ENCODE results near the gene LGR5.

Gene LGR5

DNA sequence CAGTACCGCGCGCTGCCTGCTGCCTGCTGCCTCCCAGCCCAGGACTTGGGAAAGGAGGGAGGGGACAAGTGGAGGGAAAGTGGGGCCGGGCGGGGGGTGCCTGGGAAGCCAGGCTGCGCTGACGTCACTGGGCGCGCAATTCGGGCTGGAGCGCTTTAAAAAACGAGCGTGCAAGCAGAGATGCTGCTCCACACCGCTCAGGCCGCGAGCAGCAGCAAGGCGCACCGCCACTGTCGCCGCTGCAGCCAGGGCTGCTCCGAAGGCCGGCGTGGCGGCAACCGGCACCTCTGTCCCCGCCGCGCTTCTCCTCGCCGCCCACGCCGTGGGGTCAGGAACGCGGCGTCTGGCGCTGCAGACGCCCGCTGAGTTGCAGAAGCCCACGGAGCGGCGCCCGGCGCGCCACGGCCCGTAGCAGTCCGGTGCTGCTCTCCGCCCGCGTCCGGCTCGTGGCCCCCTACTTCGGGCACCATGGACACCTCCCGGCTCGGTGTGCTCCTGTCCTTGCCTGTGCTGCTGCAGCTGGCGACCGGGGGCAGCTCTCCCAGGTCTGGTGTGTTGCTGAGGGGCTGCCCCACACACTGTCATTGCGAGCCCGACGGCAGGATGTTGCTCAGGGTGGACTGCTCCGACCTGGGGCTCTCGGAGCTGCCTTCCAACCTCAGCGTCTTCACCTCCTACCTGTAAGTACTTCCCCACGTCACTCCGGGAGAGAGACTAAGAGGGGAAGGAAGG, at the start of gene LGR5:
TSS of gene LGR5 (plus strand) at position 186 of the 732 bp plus-strand sequence. CDS start at position 469, 283 bp downstream.
- DNase-seq (ENCODE audit: low read depth) = peak; percentile 36

- DNase-seq (ENCODE audit: low read depth) = peak; percentile 57
Observed at GRCh38 chr12:71392521-71393145, 47.0 kb upstream of the LGR5 start.

- DNase-seq (ENCODE audit: low read depth) = no peak
Observed at GRCh38 chr12:71393625-71394024, 46.0 kb upstream of the LGR5 start.

- peak; percentile 64 for DNase-seq (ENCODE audit: low read depth)
Observed at GRCh38 chr12:71397433-71397954, 42.1 kb upstream of the LGR5 start.

DNA sequence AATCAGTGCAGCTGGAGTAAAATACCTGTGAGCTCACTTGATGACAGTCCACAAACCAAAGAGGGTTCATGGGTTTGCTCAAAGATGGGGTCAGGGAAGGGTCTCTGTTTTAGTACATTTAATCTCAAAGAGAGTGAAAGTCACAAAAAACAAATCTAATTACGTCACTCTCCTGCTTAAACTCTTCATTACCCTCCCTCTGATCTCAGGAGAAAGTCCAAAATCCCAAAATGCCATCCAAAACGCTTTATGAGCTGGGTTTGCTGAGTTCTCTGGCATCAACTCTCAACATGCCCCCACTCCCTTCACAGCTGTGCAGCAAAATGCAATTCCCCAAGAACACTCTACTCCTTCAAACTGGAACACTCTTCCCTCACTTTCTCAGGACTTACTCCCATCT, 40.4 kb upstream of the LGR5 start:
- no peak for DNase-seq (ENCODE audit: low read depth)

GRCh38 chr12:71400481-71400880, 39.1 kb upstream of the LGR5 start:
- DNase-seq (ENCODE audit: low read depth) = no peak

DNA sequence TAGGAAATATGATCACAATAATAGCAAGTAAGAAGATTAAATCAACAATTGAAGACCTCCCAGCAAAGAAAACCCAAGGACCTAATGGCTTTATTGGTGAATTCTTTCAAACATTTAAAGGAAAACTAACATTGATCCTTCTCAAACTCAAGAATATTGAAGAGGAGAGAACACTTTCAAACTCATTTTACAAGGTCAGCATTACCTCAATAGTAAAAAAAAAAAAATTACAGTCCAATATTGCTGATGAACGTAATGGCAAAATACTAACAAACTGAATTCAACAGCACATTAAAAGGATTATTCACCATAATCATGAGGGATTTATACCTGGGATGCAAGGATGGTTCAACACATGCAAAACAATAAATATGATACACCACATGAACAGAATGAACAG, 33.7 kb upstream of the LGR5 start:
- DNase-seq (ENCODE audit: low read depth) = no peak

DNA sequence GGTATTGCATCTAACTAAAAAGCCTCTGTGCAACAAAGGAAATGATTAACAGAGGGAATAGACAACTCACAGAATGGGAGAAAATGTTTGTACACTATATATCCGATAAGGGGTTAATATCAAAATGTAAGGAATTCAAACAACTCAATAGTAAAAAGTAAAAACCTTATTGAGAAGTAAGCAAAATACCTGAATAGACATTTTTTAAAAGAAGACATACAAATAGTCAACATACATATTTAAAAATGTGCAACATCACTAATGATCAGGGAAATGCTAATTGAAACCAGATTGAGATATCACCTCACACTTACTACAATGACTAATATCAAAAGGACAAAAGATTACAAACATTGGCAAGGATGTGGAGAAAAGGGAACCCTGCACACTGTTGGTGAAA, 31.9 kb upstream of the LGR5 start:
- DNase-seq (ENCODE audit: low read depth) = no peak

DNA sequence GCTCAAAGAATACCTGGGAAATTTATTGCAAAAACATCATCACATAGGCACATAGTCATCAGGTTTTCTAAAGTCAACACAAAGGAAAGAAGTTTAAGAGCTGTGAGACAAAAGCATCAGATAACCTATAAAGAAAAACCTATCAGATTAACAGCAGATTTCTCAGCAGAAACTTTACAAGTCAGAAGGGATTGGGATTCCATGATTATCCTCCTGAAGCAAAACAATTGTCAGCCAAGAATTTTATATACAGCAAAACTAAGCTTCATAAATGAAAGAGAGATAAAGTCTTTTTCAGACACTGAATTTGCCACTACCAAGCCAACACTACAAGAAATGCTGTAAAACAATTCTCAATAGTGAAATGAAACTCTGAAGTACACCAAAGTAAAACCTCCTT, 28.8 kb upstream of the LGR5 start:
- no peak for DNase-seq (ENCODE audit: low read depth)

DNA sequence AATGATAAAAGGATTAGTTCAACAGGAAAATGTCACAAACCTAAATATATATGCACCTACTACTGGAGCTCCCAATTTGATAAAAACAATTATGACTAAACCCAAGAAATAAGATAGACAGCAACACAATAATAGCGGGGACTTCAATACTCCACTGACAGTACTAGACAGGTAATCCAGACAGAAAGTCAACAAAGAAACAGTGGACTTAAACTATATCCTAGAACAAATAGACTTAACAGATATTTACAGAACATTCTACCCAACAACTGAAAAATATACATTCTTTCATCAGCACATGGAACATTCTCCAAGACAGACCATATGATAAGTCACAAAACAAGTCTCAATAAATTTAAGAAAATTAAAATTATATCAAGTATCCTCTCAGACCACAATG, 28.0 kb upstream of the LGR5 start:
- DNase-seq (ENCODE audit: low read depth) = no peak

- DNase-seq (ENCODE audit: low read depth) = peak; percentile 43
Observed at GRCh38 chr12:71415336-71416231, 24.0 kb upstream of the LGR5 start.

DNA sequence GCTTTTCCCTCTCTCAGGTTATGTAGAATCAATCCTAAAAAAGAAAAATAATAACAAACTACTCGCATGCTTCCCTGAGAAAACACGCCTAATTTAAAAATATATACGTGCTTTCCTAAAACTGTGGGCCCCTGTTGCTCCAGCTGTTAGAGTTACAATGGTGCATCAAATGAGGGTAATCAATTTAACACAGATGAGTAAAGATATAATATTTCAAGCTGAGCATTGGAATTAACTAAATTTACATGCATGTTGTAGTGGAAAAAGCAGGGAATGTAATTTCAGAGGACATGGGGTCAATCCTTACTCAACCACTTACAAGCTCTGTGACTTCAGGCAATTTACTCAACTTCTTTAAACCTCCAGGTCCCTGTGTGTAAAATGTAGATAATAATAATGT, 22.4 kb upstream of the LGR5 start:
- no peak for DNase-seq (ENCODE audit: low read depth)

- no peak for DNase-seq (ENCODE audit: low read depth)
Observed at GRCh38 chr12:71420775-71421406, 18.7 kb upstream of the LGR5 start.

DNA sequence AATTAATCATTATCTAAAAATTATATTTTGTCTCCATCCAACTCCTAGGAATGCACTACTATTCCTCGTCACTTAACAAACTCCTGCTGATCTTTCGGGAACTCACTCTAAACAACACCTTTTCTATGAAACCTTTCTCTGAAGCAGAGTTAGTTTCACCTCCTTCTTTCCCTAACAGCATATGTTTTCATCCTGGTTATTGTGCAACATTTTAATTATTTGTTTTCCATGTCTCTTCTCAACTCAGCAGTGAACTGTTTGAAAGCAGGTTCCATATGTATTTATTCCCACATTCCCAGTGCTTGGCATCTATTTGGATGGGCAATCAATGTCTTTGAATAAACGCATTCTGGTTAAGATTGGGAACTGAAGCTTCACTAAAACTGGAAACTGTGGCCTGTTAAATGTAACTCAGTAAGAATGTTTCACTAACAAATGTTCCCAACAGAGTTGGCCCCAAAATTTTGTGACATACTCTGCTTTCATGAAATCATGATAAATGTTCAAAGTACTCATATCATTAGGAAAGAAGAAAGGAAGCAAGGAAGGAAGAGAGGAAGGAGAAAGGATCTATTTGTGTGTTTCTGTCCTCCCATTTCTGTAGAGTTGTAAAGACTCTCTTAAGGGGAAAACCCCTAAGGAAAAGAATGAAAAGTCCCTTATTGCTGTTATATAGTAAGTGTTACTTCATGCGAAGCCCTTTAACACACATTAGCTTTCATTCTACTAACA, 13.9 kb upstream of the LGR5 start:
- DNase-seq (ENCODE audit: low read depth) = no peak

GRCh38 chr12:71426300-71427047, 13.1 kb upstream of the LGR5 start:
- peak; percentile 20 for DNase-seq (ENCODE audit: low read depth)

- peak; percentile 14 for DNase-seq (ENCODE audit: low read depth)
Observed at GRCh38 chr12:71430756-71431155, 8.8 kb upstream of the LGR5 start.

GRCh38 chr12:71431991-71432390, 7.6 kb upstream of the LGR5 start:
- DNase-seq (ENCODE audit: low read depth) = no peak

DNA sequence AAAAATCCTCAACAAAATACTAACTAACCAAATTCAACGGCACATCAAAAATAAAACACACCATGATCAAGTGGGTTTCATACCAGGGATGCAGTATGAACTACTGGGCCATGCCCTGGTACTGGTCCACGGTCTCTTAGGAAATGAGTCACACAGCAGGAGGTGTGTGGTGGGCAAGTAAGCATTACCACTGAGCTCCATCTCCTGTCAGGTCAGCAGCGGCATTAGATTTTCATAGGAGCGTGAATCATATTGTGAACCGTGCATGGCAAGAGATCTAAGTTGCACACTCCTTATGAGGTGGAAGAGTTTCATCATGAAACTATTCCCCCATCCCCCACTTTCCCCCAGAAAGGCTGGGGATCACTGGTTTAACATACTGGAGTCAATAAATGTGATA, 6.7 kb upstream of the LGR5 start:
- no peak for DNase-seq (ENCODE audit: low read depth)

GRCh38 chr12:71436696-71437095, 2.9 kb upstream of the LGR5 start:
- no peak for DNase-seq (ENCODE audit: low read depth)

GRCh38 chr12:71438670-71439361, 782 bp upstream of the LGR5 start:
- DNase-seq (ENCODE audit: low read depth) = peak; percentile 22
